Duodenal mucosa (tissue), 2 donors: ENCODE data around the gene MIF4GD.

Experiments used
- H3K27ac ChIP-seq: one replicate; pipeline ENCODE4 v1.7.0; 2013; ENCODE audit warnings: low read depth, low read length
- H3K27me3 ChIP-seq, 2 donors: one replicate each; pipeline ENCODE4 v1.7.0; 2013; ENCODE audit warnings: low read length in 2 of 2, control low read depth in 1 of 2; ENCODE audit not compliant: insufficient read depth in 2 of 2, control insufficient read depth in 1 of 2
- H3K36me3 ChIP-seq, 2 donors: one replicate each; pipeline ENCODE4 v1.7.0; 2013; ENCODE audit warnings: low read length in 2 of 2, control low read depth in 1 of 2; ENCODE audit not compliant: insufficient read depth in 2 of 2, control insufficient read depth in 1 of 2
- H3K4me1 ChIP-seq, 2 donors: one replicate each; pipeline ENCODE4 v1.7.0; 2013; ENCODE audit warnings: low read length in 2 of 2, control low read depth in 1 of 2; ENCODE audit not compliant: insufficient read depth in 2 of 2, control insufficient read depth in 1 of 2
- H3K4me3 ChIP-seq, 2 donors: one replicate each; pipeline ENCODE4 v1.7.0; 2013; ENCODE audit warnings: low read length in 2 of 2, low read depth in 1 of 2
- H3K9ac ChIP-seq, 2 donors: one replicate each; pipeline ENCODE4 v1.7.0; 2013; ENCODE audit warnings: low read length in 2 of 2, low read depth in 1 of 2
- H3K9me3 ChIP-seq, 2 donors: one replicate each; pipeline ENCODE4 v1.7.0; 2013; ENCODE audit warnings: low read length in 2 of 2, control low read depth in 1 of 2; ENCODE audit not compliant: control insufficient read depth in 1 of 2

MIF4GD gene, protein sequence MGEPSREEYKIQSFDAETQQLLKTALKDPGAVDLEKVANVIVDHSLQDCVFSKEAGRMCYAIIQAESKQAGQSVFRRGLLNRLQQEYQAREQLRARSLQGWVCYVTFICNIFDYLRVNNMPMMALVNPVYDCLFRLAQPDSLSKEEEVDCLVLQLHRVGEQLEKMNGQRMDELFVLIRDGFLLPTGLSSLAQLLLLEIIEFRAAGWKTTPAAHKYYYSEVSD

DNA sequence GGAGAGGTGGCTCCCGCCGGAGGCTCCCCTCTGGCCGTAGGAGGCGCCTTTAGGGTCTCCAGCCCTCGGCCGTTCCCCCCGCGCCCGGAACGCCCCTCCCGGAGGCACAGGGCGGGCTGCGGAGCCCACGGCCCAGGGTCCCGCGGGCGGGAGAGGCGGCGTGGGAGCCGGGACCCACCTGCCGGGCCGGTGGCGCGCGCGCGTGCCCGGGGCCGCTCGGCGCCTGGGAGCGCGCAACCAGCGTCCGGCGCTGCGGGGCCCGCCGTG is at the start of gene MIF4GD:
Gene MIF4GD, minus strand, starts transcription at position 266 of the 267 bp plus-strand sequence. CDS start 1,036 bp downstream, outside the sequence.
- H3K4me3 ChIP-seq: peak within 1 kb of the TSS; percentile 86 to 88
- H3K27ac ChIP-seq: peak within 1 kb of the TSS; percentile 80
- H3K9ac ChIP-seq: peak within 1 kb of the TSS; percentile 90 to 96
- peaks cover 27 to 38% of the 10 kb centered on the region in 2 donors for H3K4me1 ChIP-seq
- H3K27me3 ChIP-seq: no peaks in the 10 kb centered on the region
- H3K9me3 ChIP-seq: no peaks in the 10 kb centered on the region
- H3K36me3 ChIP-seq: peaks cover 10 to 31% of the 10 kb centered on the region in 2 donors

DNA sequence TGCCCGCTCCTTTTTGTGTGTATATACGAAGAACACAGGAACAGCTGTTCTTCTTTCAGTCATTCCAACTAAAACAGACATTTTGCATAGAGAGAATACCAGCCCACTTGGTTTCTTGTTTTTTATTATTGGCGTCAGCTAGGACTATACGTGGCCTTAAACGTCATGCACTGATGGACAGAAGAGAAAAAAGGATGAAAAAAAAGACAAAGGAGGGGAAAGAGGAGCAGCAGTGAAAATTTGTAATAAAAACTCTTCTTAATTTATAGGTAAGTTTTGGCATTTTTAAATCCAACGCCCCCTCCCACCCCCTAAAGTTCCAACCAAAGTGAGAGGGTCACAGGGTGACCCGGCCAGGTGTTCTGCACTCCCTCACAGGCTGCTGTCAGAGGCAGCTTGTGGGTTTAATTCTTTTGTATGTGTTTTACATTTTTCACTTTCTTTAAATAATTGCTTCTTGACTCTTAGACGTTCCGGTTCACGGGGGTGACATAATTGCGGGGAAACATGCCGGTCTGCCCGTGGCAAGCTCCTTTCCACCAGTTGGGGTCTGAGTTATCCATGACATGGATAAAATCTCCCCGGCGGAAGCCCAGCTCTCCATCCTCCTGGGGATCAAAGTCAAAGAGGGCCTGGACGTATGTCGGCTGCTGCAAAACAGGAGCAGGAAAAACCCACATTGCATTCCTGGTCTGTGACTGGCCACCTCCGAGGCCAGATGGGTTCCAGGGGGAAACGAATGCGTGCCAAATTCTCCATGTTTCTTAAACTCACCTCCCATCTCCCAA is 49.1 kb upstream of the MIF4GD start:
- H3K9me3 ChIP-seq: no peaks in the 10 kb centered on the region
- no peak overlapping the region for H3K27ac ChIP-seq
- peaks cover 21 to 35% of the 10 kb centered on the region in 2 donors for H3K36me3 ChIP-seq
- no peak overlapping the region for H3K4me3 ChIP-seq
- H3K27me3 ChIP-seq: no peaks in the 10 kb centered on the region
- no peak overlapping the region for H3K9ac ChIP-seq
- peaks cover 13 to 17% of the 10 kb centered on the region in 2 donors for H3K4me1 ChIP-seq

DNA sequence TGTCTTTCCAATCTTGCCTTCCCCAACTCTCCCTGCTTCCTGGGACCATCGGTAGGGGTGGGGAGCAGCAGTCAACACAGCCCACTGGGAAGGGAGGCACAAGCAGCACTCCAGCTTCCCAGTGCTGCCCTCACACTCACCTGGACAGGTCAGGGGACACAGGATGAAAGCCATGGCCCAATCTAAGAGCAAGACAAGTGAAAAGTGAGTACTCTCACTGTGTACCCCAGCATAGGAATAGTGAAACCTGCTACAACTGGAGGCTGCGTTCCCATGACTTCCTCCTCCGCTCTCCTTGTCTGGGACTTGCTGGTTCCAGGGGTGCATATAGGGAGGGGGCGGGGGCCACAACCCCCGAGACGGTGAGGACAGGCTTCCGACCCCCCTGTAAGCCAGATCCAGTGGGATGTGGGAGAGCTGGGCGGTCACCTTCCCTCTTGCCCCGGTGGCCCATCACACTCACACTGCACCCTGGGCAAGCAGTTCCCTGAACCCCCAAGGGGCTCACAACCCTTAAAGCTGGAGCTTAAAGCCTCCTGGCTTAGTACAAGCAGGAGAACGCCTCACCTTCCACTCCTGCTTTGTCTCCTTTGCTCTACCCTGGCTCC is 47.7 kb upstream of the MIF4GD start:
- H3K4me1 ChIP-seq: peaks cover 17% of the 10 kb centered on the region in 2 donors
- no peak overlapping the region for H3K27ac ChIP-seq
- no peak overlapping the region for H3K9ac ChIP-seq
- no peaks in the 10 kb centered on the region for H3K9me3 ChIP-seq
- H3K4me3 ChIP-seq: no peak overlapping the region
- H3K36me3 ChIP-seq: peaks cover 21 to 33% of the 10 kb centered on the region in 2 donors
- no peaks in the 10 kb centered on the region for H3K27me3 ChIP-seq

DNA sequence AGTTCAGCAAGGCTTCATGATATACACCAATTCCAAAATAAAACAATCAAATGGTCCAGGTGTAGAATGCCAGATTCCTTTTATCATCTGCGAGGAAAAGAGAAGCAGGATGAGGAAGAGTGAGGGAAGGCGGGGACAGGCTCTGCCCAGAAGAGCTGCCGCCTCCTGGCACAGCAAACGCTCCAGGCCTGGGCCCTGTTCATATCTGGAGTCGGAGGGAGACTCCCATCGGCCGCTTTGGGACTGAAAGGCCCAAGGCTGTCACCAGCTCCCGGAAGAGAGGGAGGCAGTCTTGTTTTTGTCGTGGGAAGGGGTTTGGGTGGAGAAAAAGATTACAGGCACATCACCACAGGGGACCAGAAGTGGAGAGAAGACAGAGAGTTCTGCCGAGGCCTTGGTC is 47.2 kb upstream of the MIF4GD start:
- Histone ChIP-seq H3K27me3 (no peaks in the 10 kb centered on the region), H3K9ac (no peak overlapping the region), H3K4me1 (peaks cover 13 to 17% of the 10 kb centered on the region in 2 donors), H3K27ac (no peak overlapping the region), H3K9me3 (no peaks in the 10 kb centered on the region), H3K4me3 (no peak overlapping the region), H3K36me3 (peaks cover 21 to 33% of the 10 kb centered on the region in 2 donors)

DNA sequence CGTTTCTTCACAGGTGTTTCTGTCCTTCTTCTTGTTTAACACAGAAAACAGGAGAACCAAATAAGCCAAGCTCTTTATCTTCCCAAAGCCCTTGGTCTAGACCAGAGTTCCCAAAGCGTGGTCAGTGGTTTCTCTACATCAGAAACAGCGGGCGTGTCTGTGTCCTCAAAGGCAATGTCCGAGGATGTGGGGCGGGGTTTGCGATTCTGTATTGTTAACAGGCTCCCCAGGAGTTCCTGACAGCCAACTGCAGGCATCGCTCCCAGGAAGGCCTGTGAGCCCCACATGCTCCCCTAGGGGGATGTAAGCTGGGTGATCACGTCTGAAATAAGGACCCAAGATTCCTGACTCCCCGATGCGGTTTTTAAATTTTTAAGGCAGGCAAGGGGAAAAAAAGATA is 46.6 kb upstream of the MIF4GD start:
- no peaks in the 10 kb centered on the region for H3K9me3 ChIP-seq
- no peak overlapping the region for H3K9ac ChIP-seq
- H3K27me3 ChIP-seq: no peaks in the 10 kb centered on the region
- H3K36me3 ChIP-seq: peaks cover 21 to 33% of the 10 kb centered on the region in 2 donors
- H3K4me3 ChIP-seq: no peak overlapping the region
- peaks cover 11 to 17% of the 10 kb centered on the region in 2 donors for H3K4me1 ChIP-seq
- peak overlapping the region; percentile 27 for H3K27ac ChIP-seq

DNA sequence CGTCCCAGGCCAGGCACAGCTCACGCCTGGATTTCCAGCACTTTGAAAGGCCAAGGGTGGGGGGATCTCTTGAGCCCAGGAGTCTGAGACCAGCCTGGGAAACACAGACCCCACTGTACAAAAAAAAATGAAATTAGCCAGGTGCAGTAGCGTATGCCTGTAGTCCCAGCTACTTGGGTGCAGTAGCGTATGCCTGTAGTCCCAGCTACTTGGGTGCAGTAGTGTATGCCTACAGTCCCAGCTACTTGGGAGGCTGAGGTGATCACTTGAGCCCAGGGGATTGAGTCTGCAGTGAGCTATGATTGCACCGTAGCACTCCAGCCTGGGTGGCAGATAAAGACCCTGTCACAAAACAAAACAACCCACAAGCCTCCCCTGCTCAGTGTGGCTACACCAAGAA is 45.2 kb upstream of the MIF4GD start:
- Histone ChIP-seq H3K4me1 (peaks cover 11 to 17% of the 10 kb centered on the region in 2 donors), H3K27ac (no peak overlapping the region), H3K36me3 (peaks cover 14 to 26% of the 10 kb centered on the region in 2 donors), H3K4me3 (no peak overlapping the region), H3K9me3 (no peaks in the 10 kb centered on the region), H3K27me3 (no peaks in the 10 kb centered on the region), H3K9ac (no peak overlapping the region)

DNA sequence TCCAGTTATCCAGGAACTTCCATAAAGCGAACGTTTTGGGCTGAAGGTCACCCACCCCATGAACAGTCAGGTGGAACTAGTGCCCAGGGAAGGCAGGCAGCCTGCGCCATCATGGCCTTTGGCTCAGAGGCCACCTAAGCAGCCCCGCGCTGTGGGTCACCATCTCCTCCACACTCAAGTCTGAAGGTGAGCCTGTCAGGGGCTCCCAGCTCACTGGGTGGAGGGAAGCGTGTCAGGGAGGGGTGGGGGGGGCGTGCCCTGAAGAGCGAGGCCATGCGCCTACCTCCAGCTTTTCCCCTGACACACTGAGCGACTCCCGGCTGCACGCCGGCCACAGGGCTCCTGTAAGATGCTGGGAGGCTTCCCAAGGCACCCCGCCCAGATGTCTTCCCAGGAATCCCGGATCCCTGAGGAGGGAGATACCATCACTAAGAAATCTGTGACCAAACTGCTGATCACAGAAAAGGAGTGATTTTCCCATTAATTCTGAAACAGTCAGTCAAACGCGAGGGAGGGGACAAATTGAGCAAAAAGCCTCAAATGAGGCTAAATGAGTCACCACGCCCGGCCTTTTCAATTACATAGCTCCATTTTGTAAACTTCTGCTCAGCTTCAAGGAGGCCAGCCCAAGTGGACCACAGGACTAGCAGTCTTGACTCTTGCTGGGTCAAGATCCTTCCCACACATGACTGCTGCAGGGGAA is 44.7 kb upstream of the MIF4GD start:
- Histone ChIP-seq H3K9me3 (no peaks in the 10 kb centered on the region), H3K27ac (peak overlapping the region; percentile 25), H3K4me1 (peaks cover 11 to 17% of the 10 kb centered on the region in 2 donors), H3K4me3 (no peak overlapping the region), H3K27me3 (no peaks in the 10 kb centered on the region), H3K36me3 (peaks cover 11 to 21% of the 10 kb centered on the region in 2 donors), H3K9ac (peak overlapping the region in 1 of 2 donors; percentile 25)

DNA sequence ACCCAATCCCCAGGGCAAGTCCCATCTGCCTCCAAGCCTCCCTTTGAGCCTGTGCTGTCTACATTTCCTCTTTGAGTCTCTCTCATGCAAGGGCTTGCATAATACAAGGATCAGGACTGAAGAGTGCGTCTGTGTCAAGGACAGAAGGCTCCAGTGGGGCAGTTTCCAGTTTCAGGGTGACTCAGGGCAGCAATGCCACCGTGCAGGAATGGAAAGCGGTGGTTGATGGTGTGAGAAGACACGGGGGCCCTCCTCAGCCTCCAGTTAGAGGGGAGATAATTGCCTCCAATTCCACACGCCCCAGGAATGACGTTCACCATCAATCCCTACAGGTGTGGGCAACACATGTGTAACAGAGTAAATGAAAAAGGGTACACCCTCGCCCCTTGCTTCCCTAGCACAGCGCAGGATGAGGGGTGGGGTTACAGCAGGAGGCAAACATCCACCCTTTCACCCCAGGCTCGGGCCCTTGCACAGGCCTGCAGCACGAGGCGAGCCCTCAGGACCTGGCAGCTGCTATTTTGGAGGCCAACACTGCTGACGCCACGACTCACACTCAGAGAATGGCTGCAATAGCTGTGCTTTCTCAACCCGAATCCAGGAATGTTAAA is 43.0 kb upstream of the MIF4GD start:
- H3K9me3 ChIP-seq: no peaks in the 10 kb centered on the region
- peak overlapping the region; percentile 20 for H3K27ac ChIP-seq
- H3K4me3 ChIP-seq: no peak overlapping the region
- H3K9ac ChIP-seq: no peak overlapping the region
- peaks cover 0 to 11% of the 10 kb centered on the region in 2 donors for H3K36me3 ChIP-seq
- H3K4me1 ChIP-seq: peaks cover 17 to 27% of the 10 kb centered on the region in 2 donors
- no peaks in the 10 kb centered on the region for H3K27me3 ChIP-seq

DNA sequence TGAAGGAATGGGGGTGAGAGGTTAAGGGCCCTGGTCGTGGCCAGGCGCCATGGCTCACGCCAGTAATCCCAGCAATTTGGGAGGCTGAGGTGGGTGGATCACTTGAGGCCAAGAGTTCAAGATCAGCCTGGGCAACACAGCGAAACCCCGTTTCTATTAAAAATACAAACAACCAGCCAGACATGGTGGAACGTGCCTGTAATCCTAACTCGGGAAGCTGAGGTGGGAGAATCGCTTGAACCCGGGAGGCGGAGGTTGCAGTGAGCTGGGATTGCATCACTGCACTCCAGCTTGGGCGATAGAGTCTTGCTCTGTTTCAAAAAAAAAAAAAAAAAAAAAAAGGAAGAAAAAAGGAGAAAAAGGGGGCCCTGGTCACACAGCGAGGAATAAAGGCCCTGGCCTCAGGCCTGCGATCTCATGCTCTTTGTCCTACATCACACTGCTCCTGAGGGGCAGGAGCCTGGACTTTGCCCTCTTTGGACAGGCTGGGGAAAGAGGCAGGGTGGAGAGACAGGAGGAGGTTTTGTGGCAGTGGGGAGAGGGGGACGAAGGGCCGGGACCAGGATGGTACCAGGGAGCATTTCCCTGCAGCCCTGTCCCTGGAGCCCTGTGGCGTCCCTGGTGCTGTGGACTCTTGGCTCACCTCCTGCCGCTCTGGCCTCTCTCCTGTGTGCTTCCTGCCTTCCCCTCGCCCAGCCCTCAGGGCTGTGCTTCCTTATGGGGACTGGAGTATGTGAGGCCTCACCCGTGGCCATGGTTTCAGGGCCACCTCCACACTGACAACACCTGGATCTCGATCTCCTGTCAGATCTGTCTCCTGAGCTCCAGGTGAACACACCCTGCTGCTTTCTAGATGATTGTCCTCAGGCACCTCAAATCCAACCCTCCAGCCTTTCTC is 38.0 kb upstream of the MIF4GD start:
- Histone ChIP-seq H3K4me1 (peaks cover 15 to 20% of the 10 kb centered on the region in 2 donors), H3K9ac (peak overlapping the region; percentile 48 to 54), H3K27ac (peak overlapping the region; percentile 83), H3K9me3 (no peaks in the 10 kb centered on the region), H3K4me3 (peak overlapping the region; percentile 16 to 35), H3K27me3 (no peaks in the 10 kb centered on the region), H3K36me3 (no peaks in the 10 kb centered on the region)
